Measurements from ENCODE around the gene LRIG2. TPM values are rescaled to one million over a fixed set of nuclear protein-coding genes. Genes with fewer than 3 reads are reported as not detected.

The LRIG2 gene
- total RNA-seq, 1 experiment from 2014 or later = 13.5 TPM

- peaks cover 49% of the 10 kb centered on the region for H3K79me2 ChIP-seq (ENCODE audit: insufficient read depth, low read length)
- POLR2A ChIA-PET = no interaction called here
- RAD21 ChIA-PET (ENCODE audit: low non-redundant PET in 1 of 2, low total read pairs in 2 of 2, uncharacterized antibody in 2 of 2, unreplicated experiment in 2 of 2) = no interaction called here
- TF ChIP-seq ZFX (IDR thresholded peaks at IDR 0.05) (no peak), EZH2 (IDR thresholded peaks at IDR 0.05) (no peak), TCF7L2 (IDR thresholded peaks at IDR 0.05; ENCODE audit: borderline replicate concordance, extremely low read depth, insufficient read depth, insufficient read length) (no peak)
- no TSS peak for BruUV-seq (replicated peaks)
- H3K27me3 ChIP-seq (ENCODE audit: insufficient read depth, low read length) = no peaks in the 10 kb centered on the region
- CTCF ChIA-PET = interaction anchor here (1.7 kb wide), 1 partner anchor 17 kb away, joined by 12 read pairs; the partner anchor contains the start of gene LRIG2
- H3K9me2 ChIP-seq (ENCODE audit: insufficient read depth) = no peaks in the 10 kb centered on the region
- peaks cover 18 to 19% of the 10 kb centered on the region in 2 experiments for H3K36me3 ChIP-seq (ENCODE audit: control insufficient read depth in 1 of 2, insufficient read depth in 2 of 2, low read length in 2 of 2)
- no peak overlapping the region for H3K27ac ChIP-seq (ENCODE audit: low read depth, low read length)
- H3K9ac ChIP-seq (ENCODE audit: low read length) = no peak overlapping the region
- H4K20me1 ChIP-seq (ENCODE audit: insufficient read depth) = no peaks in the 10 kb centered on the region; the same call in 1 of the 2 replicates
- H3K4me2 ChIP-seq (ENCODE audit: low read length) = no peak overlapping the region
- no peak for ATAC-seq
- intact Hi-C loops (cut with micrococcal nuclease) = no loop called here
- no peaks in the 10 kb centered on the region for H3K9me3 ChIP-seq (ENCODE audit: control insufficient read depth in 1 of 2, insufficient read depth in 1 of 2, low read depth in 1 of 2, low read length in 2 of 2)
- H3K4me3 ChIP-seq (replicated peaks in 1 of 2; ENCODE audit: low read depth in 1 of 2, low read length in 2 of 2) = no peak overlapping the region
- DNase-seq (ENCODE audit: low read depth, low spot score) = no peak
- H3K4me1 ChIP-seq (ENCODE audit: control insufficient read depth in 1 of 2, insufficient read depth in 2 of 2, low read length in 2 of 2) = no peaks in the 10 kb centered on the region
- no peak overlapping the region for H2AFZ ChIP-seq (ENCODE audit: low read depth, low read length, poor library complexity, severe bottlenecking)
These were observed 17.1 kb downstream of the LRIG2 start for GRCh38 chr1:113090051-113090450.

GRCh38 chr1:113091988-113092594 lies 19.1 kb downstream of the LRIG2 start:
- Histone ChIP-seq H3K4me2 (ENCODE audit: low read length) (no peak overlapping the region), H3K4me3 (replicated peaks in 1 of 2; ENCODE audit: low read depth in 1 of 2, low read length in 2 of 2) (no peak overlapping the region), H3K36me3 (ENCODE audit: control insufficient read depth in 1 of 2, insufficient read depth in 2 of 2, low read length in 2 of 2) (peaks cover 30 to 33% of the 10 kb centered on the region in 2 experiments), H2AFZ (ENCODE audit: low read depth, low read length, poor library complexity, severe bottlenecking) (no peak overlapping the region), H3K9ac (ENCODE audit: low read length) (no peak overlapping the region), H3K79me2 (ENCODE audit: insufficient read depth, low read length) (peaks cover 35% of the 10 kb centered on the region), H3K27me3 (ENCODE audit: insufficient read depth, low read length) (no peaks in the 10 kb centered on the region), H3K4me1 (ENCODE audit: control insufficient read depth in 1 of 2, insufficient read depth in 2 of 2, low read length in 2 of 2) (no peaks in the 10 kb centered on the region), H3K9me3 (ENCODE audit: control insufficient read depth in 1 of 2, insufficient read depth in 1 of 2, low read depth in 1 of 2, low read length in 2 of 2) (no peaks in the 10 kb centered on the region), H3K27ac (ENCODE audit: low read depth, low read length) (no peak overlapping the region), H3K9me2 (ENCODE audit: insufficient read depth) (no peaks in the 10 kb centered on the region), H4K20me1 (ENCODE audit: insufficient read depth) (no peaks in the 10 kb centered on the region; the same call in 1 of the 2 replicates)
- ChIA-PET POLR2A (interaction anchor here (0.5 kb wide), 1 partner anchor 247 kb away, joined by 3 read pairs; no protein-coding TSS in a partner anchor), CTCF (no interaction called here), RAD21 (ENCODE audit: low non-redundant PET in 1 of 2, low total read pairs in 2 of 2, uncharacterized antibody in 2 of 2, unreplicated experiment in 2 of 2) (no interaction called here)
- DNase-seq (ENCODE audit: low read depth, low spot score) (no peak), ATAC-seq (no peak)
- intact Hi-C loops (cut with micrococcal nuclease) = no loop called here
- no TSS peak for BruUV-seq (replicated peaks)
- TF ChIP-seq MAX (IDR thresholded peaks at IDR 0.05) (no peak), SIN3A (IDR thresholded peaks at IDR 0.05; ENCODE audit: low read depth) (no peak), ZBTB33 (IDR thresholded peaks at IDR 0.05; ENCODE audit: extremely low read depth, insufficient replicate concordance, low read length) (no peak), ELF1 (IDR thresholded peaks at IDR 0.05; ENCODE audit: borderline replicate concordance, low read depth) (no peak), POLR2A (IDR thresholded peaks at IDR 0.05; ENCODE audit: borderline replicate concordance, extremely low read depth, insufficient read depth, insufficient read length) (no peak), CEBPB (IDR thresholded peaks at IDR 0.05; ENCODE audit: low read depth) (no peak), CTCF (IDR thresholded peaks at IDR 0.05 in 2 of 3, conservative IDR thresholded peaks at IDR 0.05 in 1 of 3; ENCODE audit: borderline replicate concordance in 1 of 3, insufficient read depth in 1 of 3, low read depth in 2 of 3, low read length in 2 of 3) (no peak), TCF7L2 (IDR thresholded peaks at IDR 0.05; ENCODE audit: borderline replicate concordance, extremely low read depth, insufficient read depth, insufficient read length) (no peak), REST (IDR thresholded peaks at IDR 0.05; ENCODE audit: low read depth) (no peak)
